K562 (cell line): ENCODE measurements around the gene NR1D1. TPM values are rescaled to one million over a fixed set of nuclear protein-coding genes. Genes with fewer than 3 reads are reported as not detected.
A peak's percentile ranks its signal among the peaks of the same experiment; 100 is the strongest.

Source experiments
- ATAC-seq: fragments of 200-7000 bp; cut with Tn5 transposase; 3 replicates; pipeline ENCODE4 v1.9.1; 2020; ENCODE audit warnings: moderate library complexity
- BruUV-seq: library from RNA; stranded (reverse); fragments of 400-500 nt; replicated peaks from 2 replicates; lab custom pipeline; 2021; lab: Mats Ljungman, UMichigan
- CTCF ChIA-PET: fragments of 300-600 bp; formaldehyde crosslinking; extraction: SDS; loops from one replicate; lab custom pipeline; 2021; ENCODE audit warnings: low intra/inter-chr PET ratio; lab: Yijun Ruan, JAX
- POLR2A ChIA-PET: fragments of 300-600, 350-650 bp; sonication (Branson Sonifier 250); formaldehyde crosslinking; extraction: SDS; loops from one replicate; lab custom pipeline; 2021; ENCODE audit warnings: antibody characterized with exemption, inconsistent platforms; lab: Yijun Ruan, JAX
- DNase-seq, 4 experiments: peaks; one replicate each; pipeline versions ENCODE4 v3.0.0 to v3.0.0-alpha.2; 2011 to 2018; ENCODE audit warnings: low spot score in 3 of 4, mixed read lengths in 3 of 4; ENCODE audit errors: extremely low read depth in 1 of 4
- FAIRE-seq: peaks from 2 replicates; lab custom pipeline; 2011; peaks lifted over from hg19 to GRCh38; lab: Jason Lieb, UNC
- H2AFZ ChIP-seq: 2 replicates; pipeline ENCODE4 v1.6.0; 2011; ENCODE audit warnings: low read depth, low read length, control low read depth, inconsistent platforms
- H3K27ac ChIP-seq: fragments of 200-600 bp; 3 replicates; pipeline ENCODE4 v1.8.0; 2011; ENCODE audit warnings: low read depth, mild to moderate bottlenecking, control low read depth, inconsistent platforms, low read length, moderate library complexity, mixed read lengths; ENCODE audit errors: extremely low read depth
- H3K27me3 ChIP-seq, 2 experiments: fragments of 300-600 bp in 1 of 2; 2 replicates in 1 of 2; 3 replicates in 1 of 2; pipeline versions ENCODE4 v1.6.0 to v1.8.0; 2011; ENCODE audit warnings: inconsistent platforms in 2 of 2, low read length in 2 of 2, mild to moderate bottlenecking in 1 of 2, mixed read lengths in 1 of 2, moderate library complexity in 1 of 2; ENCODE audit not compliant: control insufficient read depth in 2 of 2, insufficient read depth in 2 of 2
- H3K36me3 ChIP-seq: fragments of 300-600 bp; 3 replicates; pipeline ENCODE4 v1.8.0; 2011; ENCODE audit warnings: mild to moderate bottlenecking, low read length, inconsistent platforms; ENCODE audit not compliant: control insufficient read depth, insufficient read depth
- H3K4me1 ChIP-seq, 2 experiments: fragments of 200-600 bp in 1 of 2; replicated peaks in 1 of 2; 2 replicates in 1 of 2; 3 replicates in 1 of 2; pipeline versions ENCODE4 v1.5.1 to v1.8.0; 2011; ENCODE audit warnings: inconsistent platforms in 2 of 2, low read length in 2 of 2, mild to moderate bottlenecking in 1 of 2, mixed read lengths in 1 of 2, moderate library complexity in 1 of 2; ENCODE audit not compliant: control insufficient read depth in 2 of 2, insufficient read depth in 2 of 2
- H3K4me2 ChIP-seq: 2 replicates; pipeline ENCODE4 v1.6.1; 2011; ENCODE audit warnings: low read length, control low read depth, inconsistent platforms, mixed read lengths; ENCODE audit not compliant: insufficient read depth
- H3K4me3 ChIP-seq: fragments of 200-600 bp; sonication (generic), shearing (Covaris generic); 2 replicates; pipeline ENCODE4 v1.5.1; 2016; ENCODE audit warnings: control low read depth, inconsistent platforms
- H3K79me2 ChIP-seq: fragments of 200-600 bp; 3 replicates; pipeline ENCODE4 v1.8.0; 2011; ENCODE audit warnings: low read length, inconsistent platforms; ENCODE audit not compliant: control insufficient read depth, insufficient read depth
- H3K9ac ChIP-seq, 2 experiments: 2 replicates each; pipeline versions ENCODE4 v1.6.0 to v1.6.1; 2011; ENCODE audit warnings: low read depth in 2 of 2, low read length in 2 of 2, control low read depth in 1 of 2, inconsistent platforms in 1 of 2, mild to moderate bottlenecking in 1 of 2, mixed read lengths in 1 of 2; ENCODE audit not compliant: insufficient read depth in 1 of 2
- H3K9me1 ChIP-seq: one replicate; pipeline ENCODE4 v1.6.0; 2011; ENCODE audit warnings: inconsistent platforms, mild to moderate bottlenecking, low read length, moderate library complexity; ENCODE audit not compliant: control insufficient read depth, insufficient read depth
- H3K9me3 ChIP-seq: replicated peaks from 2 replicates; pipeline ENCODE4 v1.5.1; 2011; ENCODE audit warnings: low read depth, low read length, inconsistent platforms; ENCODE audit not compliant: control insufficient read depth, insufficient read depth
- H4K20me1 ChIP-seq: replicated peaks from 2 replicates; pipeline ENCODE4 v1.6.1; 2011; ENCODE audit warnings: low read length, inconsistent platforms, mixed read lengths; ENCODE audit not compliant: control insufficient read depth, insufficient read depth
- ADNP ChIP-seq: fragments of 200-800 bp; sonication (Bioruptor generic); IDR thresholded peaks from 2 replicates; pipeline ENCODE4 v1.6.1; 2016; ENCODE audit warnings: missing genetic modification characterization, missing compliant biosample characterization
- BDP1 ChIP-seq: IDR thresholded peaks from 3 replicates; pipeline ENCODE4 v1.6.1; 2011; ENCODE audit not compliant: insufficient read length, insufficient read depth
- FOSL1 ChIP-seq: fragments of 200-800 bp; sonication (Bioruptor generic); conservative IDR thresholded peaks from 2 replicates; pipeline ENCODE4 v1.6.1; 2016; ENCODE audit warnings: missing genetic modification characterization, missing compliant biosample characterization
- GATAD2B ChIP-seq: fragments of 450-650 bp; IDR thresholded peaks from 2 replicates; pipeline ENCODE4 v1.6.1; 2017; ENCODE audit warnings: mild to moderate bottlenecking, borderline replicate concordance
- HOXB6 ChIP-seq: fragments of 250-450 bp; sonication (Bioruptor Pico); IDR thresholded peaks from 2 replicates; pipeline ENCODE4 v1.5.1; 2022; ENCODE audit warnings: mild to moderate bottlenecking, borderline replicate concordance
- HSF4 ChIP-seq: fragments of 250-450 bp; sonication (Bioruptor Pico); IDR thresholded peaks from 2 replicates; pipeline ENCODE4 v2.1.2; 2022; ENCODE audit warnings: mild to moderate bottlenecking, moderate library complexity, borderline replicate concordance
- KDM1A ChIP-seq, 2 experiments: fragments of 450-650 bp; IDR thresholded peaks; 2 replicates each; pipeline ENCODE4 v1.6.1; 2016; ENCODE audit warnings: mild to moderate bottlenecking in 2 of 2
- NR2C2 ChIP-seq, 2 experiments: fragments of 200-800 bp in 1 of 2; sonication (Bioruptor generic) in 1 of 2; sonication (generic) in 1 of 2; formaldehyde crosslinking in 1 of 2; IDR thresholded peaks; 2 replicates each; pipeline versions ENCODE4 v1.6.1 to v1.8.0; 2016 to 2022; ENCODE audit warnings: mild to moderate bottlenecking in 1 of 2, missing compliant biosample characterization in 1 of 2, missing genetic modification characterization in 1 of 2, missing genetic modification reagents in 1 of 2
- RCOR1 ChIP-seq, 2 experiments: IDR thresholded peaks; 2 replicates each; pipeline ENCODE4 v1.6.1; 2012; ENCODE audit warnings: low read depth in 2 of 2, low read length in 2 of 2, borderline replicate concordance in 1 of 2, improper control_type of control experiment in 1 of 2
- RNF2 ChIP-seq: sonication (generic); IDR thresholded peaks from 2 replicates; pipeline ENCODE4 v1.6.1; 2016
- SMARCA5 ChIP-seq: fragments of 450-650 bp; IDR thresholded peaks from 2 replicates; pipeline ENCODE4 v1.6.1; 2016
- TEAD1 ChIP-seq, 2 experiments: fragments of 450-650 bp in 1 of 2; sonication (generic) in 1 of 2; formaldehyde crosslinking; IDR thresholded peaks; 2 replicates each; pipeline versions ENCODE4 v1.4.0 to v1.8.0; 2020 to 2022; ENCODE audit warnings: mild to moderate bottlenecking in 2 of 2, missing genetic modification reagents in 1 of 2
- TSC22D4 ChIP-seq: fragments of 450-650 bp; IDR thresholded peaks from 2 replicates; pipeline ENCODE4 v1.6.1; 2016; ENCODE audit warnings: missing genetic modification characterization, missing biosample characterization, control low read depth
- ZC3H4 ChIP-seq: sonication (generic); formaldehyde crosslinking; IDR thresholded peaks from 2 replicates; pipeline ENCODE4 v1.9.0; 2021; ENCODE audit warnings: missing genetic modification reagents, borderline replicate concordance
- ZEB2 ChIP-seq: fragments of 450-650 bp; IDR thresholded peaks from 2 replicates; pipeline ENCODE4 v1.6.1; 2016
- WGBS: fragments of 100-300 bp; shearing (Covaris generic); methylation state at CpG from one replicate; pipeline ENCODE4 v1.1.6; 2016; ENCODE audit warnings: low coverage, mixed read lengths; ENCODE audit not compliant: insufficient coverage; ENCODE audit errors: missing lambda C conversion rate; 5-methylcytosine and 5-hydroxymethylcytosine counted together
- in situ Hi-C: fragments of 300-500 bp; cut with MboI; formaldehyde crosslinking; loops from 4 replicates; pipeline ENCODE4 v1.15.0; 2018; ENCODE audit warnings: inconsistent platforms, mixed read lengths
- intact Hi-C: fragments of 100-400 bp; cut with micrococcal nuclease; formaldehyde crosslinking; loops from 2 replicates; pipeline ENCODE4 v1.14.2; 2022
- polyA plus RNA-seq, 8 experiments: library from polyadenylated mRNA; depleted of rRNA in 4 of 8; stranded (reverse) in 5 of 8; unstranded in 3 of 8; fragments of >200 nt; fragmentation: Nextera tagmentation in 2 of 8; fragmentation: Illumina TruSeq in 1 of 8; extraction: Ambion mirVana in 2 of 8; extraction: Trizol in 1 of 8; gene quantifications; 2 replicates each; pipeline versions ENCODE4 v1.2.1 to v1.2.3, GENCODE V29; 2011 to 2014; ENCODE audit warnings: inconsistent platforms in 1 of 8, missing spikeins in 1 of 8
- total RNA-seq, 7 experiments: library from RNA; depleted of rRNA in 6 of 7; stranded (reverse); fragments of >200 nt in 6 of 7; fragmentation: Illumina TruSeq in 2 of 7; extraction: Trizol in 2 of 7; gene quantifications; 2 replicates each; pipeline versions ENCODE4 v1.2.1 to v1.2.3, GENCODE V29; 2011 to 2021; ENCODE audit warnings: low replicate concordance in 1 of 7
- TF ChIP-seq, protein P1 (sequence below): sonication (generic); formaldehyde crosslinking; IDR thresholded peaks from 2 replicates; pipeline ENCODE4 v1.8.1; 2023; ENCODE audit warnings: mild to moderate bottlenecking, missing genetic modification reagents
- TF ChIP-seq, protein P2 (sequence below), 2 experiments: IDR thresholded peaks; 2 replicates each; pipeline ENCODE4 v1.6.1; 2011; ENCODE audit warnings: borderline replicate concordance in 1 of 2, control low read depth in 1 of 2, low read depth in 1 of 2, low read length in 1 of 2, mild to moderate bottlenecking in 1 of 2, mixed read lengths in 1 of 2, moderate library complexity in 1 of 2; ENCODE audit not compliant: insufficient read depth in 1 of 2, insufficient read length in 1 of 2, poor library complexity in 1 of 2, severe bottlenecking in 1 of 2; ENCODE audit errors: extremely low read depth in 1 of 2

NR1D1 gene
- total and polyA plus RNA-seq, 9 of the 15 experiments (the other 6 are each of a cell fraction or from before 2014, with no cell fraction given) = 0.25 to 7.7 (median 0.65) TPM

DNA sequence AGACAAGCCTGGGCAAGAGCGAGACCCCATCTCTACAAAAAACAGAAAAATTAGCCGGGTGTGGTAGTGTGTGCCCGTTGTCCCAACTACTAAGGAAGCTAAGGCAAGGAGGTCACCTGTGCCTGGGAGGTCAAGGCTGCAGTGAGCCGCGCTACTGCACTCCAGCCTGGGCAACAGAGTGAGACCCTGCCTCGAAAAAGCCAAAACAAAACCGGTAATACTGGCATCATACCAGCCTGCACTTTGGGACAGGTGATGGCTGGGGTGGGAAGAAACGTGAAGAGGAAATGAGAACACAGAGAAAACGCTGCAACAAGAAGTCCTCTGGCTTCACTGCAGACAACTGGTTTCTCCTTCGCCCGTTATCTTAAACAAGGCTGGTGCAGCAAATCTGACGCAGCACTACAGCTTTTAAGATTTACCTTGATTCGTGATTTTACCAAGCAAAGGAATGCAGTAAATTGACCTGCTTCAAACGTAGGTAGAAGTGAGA lies 39.2 kb upstream of the NR1D1 start:
- peak in 1 of 4 experiments; percentile 18 for DNase-seq
- Histone ChIP-seq H3K27ac (peak overlapping the region; percentile 99), H4K20me1 (no peaks in the 10 kb centered on the region), H3K9ac (peak overlapping the region; percentile 84 to 92), H3K9me1 (no peaks in the 10 kb centered on the region), H2AFZ (peak overlapping the region; percentile 95), H3K27me3 (no peaks in the 10 kb centered on the region), H3K4me1 (peaks cover 9 to 11% of the 10 kb centered on the region in 2 experiments; a peak in 4 of 5 replicates), H3K36me3 (peaks cover 56% of the 10 kb centered on the region), H3K4me3 (peak overlapping the region; percentile 97), H3K9me3 (no peaks in the 10 kb centered on the region), H3K79me2 (peaks cover 42% of the 10 kb centered on the region), H3K4me2 (peak overlapping the region; percentile 100)
- POLR2A ChIA-PET = interaction anchor here (0.6 to 5.4 kb wide), 23 partner anchors 9 to 430 kb away, joined by 3 to 57 read pairs (median 5); partner anchors contain the start of genes MED24, MSL1, NR1D1 and THRA
- in situ Hi-C loops = no loop called here
- 3% methylated on average over 14 of the region's 14 CpGs for WGBS
- intact Hi-C loops = no loop called here
- no peak for FAIRE-seq
- BruUV-seq = TSS peak; percentile 78
- CTCF ChIA-PET = no interaction called here
- ATAC-seq = peak; percentile 17
- TF ChIP-seq FOSL1 = 0 out of 2 replicates have a peak, but pooled peaks have one; percentile 8
- peak; percentile 69; the same call in 1 of the 2 replicates for TF ChIP-seq SMARCA5
- TF ChIP-seq, protein P1, sequence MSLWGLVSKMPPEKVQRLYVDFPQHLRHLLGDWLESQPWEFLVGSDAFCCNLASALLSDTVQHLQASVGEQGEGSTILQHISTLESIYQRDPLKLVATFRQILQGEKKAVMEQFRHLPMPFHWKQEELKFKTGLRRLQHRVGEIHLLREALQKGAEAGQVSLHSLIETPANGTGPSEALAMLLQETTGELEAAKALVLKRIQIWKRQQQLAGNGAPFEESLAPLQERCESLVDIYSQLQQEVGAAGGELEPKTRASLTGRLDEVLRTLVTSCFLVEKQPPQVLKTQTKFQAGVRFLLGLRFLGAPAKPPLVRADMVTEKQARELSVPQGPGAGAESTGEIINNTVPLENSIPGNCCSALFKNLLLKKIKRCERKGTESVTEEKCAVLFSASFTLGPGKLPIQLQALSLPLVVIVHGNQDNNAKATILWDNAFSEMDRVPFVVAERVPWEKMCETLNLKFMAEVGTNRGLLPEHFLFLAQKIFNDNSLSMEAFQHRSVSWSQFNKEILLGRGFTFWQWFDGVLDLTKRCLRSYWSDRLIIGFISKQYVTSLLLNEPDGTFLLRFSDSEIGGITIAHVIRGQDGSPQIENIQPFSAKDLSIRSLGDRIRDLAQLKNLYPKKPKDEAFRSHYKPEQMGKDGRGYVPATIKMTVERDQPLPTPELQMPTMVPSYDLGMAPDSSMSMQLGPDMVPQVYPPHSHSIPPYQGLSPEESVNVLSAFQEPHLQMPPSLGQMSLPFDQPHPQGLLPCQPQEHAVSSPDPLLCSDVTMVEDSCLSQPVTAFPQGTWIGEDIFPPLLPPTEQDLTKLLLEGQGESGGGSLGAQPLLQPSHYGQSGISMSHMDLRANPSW (CRISPR knock-in tag) = 0 out of 2 replicates have a peak, but pooled peaks have one; percentile 56
- TF ChIP-seq, protein P2, sequence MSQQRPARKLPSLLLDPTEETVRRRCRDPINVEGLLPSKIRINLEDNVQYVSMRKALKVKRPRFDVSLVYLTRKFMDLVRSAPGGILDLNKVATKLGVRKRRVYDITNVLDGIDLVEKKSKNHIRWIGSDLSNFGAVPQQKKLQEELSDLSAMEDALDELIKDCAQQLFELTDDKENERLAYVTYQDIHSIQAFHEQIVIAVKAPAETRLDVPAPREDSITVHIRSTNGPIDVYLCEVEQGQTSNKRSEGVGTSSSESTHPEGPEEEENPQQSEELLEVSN (IDR thresholded peaks at IDR 0.05; ENCODE audit: borderline replicate concordance in 1 of 2, extremely low read depth in 1 of 2, insufficient read depth in 1 of 2, insufficient read length in 1 of 2, low read depth in 1 of 2, low read length in 1 of 2, poor library complexity in 1 of 2, severe bottlenecking in 1 of 2) = no peak
- no peak for TF ChIP-seq HOXB6
- TF ChIP-seq ADNP (tag) = 0 out of 2 replicates have a peak, but pooled peaks have one; percentile 28
- no peak for TF ChIP-seq BDP1
- peak; percentile 88 to 89 for TF ChIP-seq RCOR1 (IDR thresholded peaks at IDR 0.05; ENCODE audit: borderline replicate concordance in 1 of 2, low read depth in 2 of 2, low read length in 2 of 2)
- TF ChIP-seq KDM1A (IDR thresholded peaks at IDR 0.05) = peak; percentile 99
- no peak for TF ChIP-seq NR2C2 (CRISPR knock-in tag; IDR thresholded peaks at IDR 0.05)
- TF ChIP-seq NR2C2 (tag; IDR thresholded peaks at IDR 0.05) = 0 out of 2 replicates have a peak, but pooled peaks have one; percentile 45
- TF ChIP-seq TSC22D4 (tag) = no peak
- TF ChIP-seq GATAD2B = no peak
- TF ChIP-seq HSF4 (CRISPR knock-in tag) = 0 out of 2 replicates have a peak, but pooled peaks have one; percentile 47
- peak; percentile 16; the same call in 1 of the 2 replicates for TF ChIP-seq ZEB2
- peak; percentile 80; the same call in 1 of the 2 replicates for TF ChIP-seq ZC3H4 (CRISPR knock-in tag)
- 0 out of 2 replicates have a peak, but pooled peaks have one; percentile 10 for TF ChIP-seq RNF2
- peak in 1 of 2 experiments; percentile 46; a peak in 1 of 4 replicates for TF ChIP-seq TEAD1 (CRISPR knock-in tag; IDR thresholded peaks at IDR 0.05)
